NOMO-1 treated with DMSO at 0.1 percent for 48 hours (cell line): ENCODE data around the gene MYO5C.

ENCODE experiments used
- DNase-seq: peaks from one replicate; lab custom pipeline; 2025; ENCODE audit not compliant: unreplicated experiment; lab: John Stamatoyannopoulos, UW

Gene MYO5C

GRCh38 chr15:52217186-52217585, 78.4 kb downstream of the MYO5C start:
- no peak for DNase-seq

DNA sequence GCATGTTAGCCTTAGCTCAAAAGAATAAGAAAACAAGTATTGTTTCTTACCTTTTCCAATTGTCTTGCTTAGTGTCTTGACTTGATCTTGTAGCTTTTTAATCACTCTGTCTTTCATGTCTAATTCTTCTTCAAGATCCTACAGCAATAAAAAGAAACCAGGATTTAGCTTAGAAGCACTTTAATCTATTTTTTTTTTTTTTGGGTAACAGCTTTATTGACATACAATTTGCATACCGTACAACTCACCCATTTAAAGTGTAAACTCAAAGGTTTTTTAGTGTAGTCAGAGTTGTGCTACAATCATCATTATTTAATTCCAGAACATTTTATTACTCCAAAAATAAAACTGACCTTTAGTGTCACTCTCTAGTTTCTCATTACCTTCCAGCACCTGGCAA, 81.1 kb downstream of the MYO5C start:
- DNase-seq, result no peak

- no peak for DNase-seq
Observed at GRCh38 chr15:52213206-52213605, 82.4 kb downstream of the MYO5C start.

DNA sequence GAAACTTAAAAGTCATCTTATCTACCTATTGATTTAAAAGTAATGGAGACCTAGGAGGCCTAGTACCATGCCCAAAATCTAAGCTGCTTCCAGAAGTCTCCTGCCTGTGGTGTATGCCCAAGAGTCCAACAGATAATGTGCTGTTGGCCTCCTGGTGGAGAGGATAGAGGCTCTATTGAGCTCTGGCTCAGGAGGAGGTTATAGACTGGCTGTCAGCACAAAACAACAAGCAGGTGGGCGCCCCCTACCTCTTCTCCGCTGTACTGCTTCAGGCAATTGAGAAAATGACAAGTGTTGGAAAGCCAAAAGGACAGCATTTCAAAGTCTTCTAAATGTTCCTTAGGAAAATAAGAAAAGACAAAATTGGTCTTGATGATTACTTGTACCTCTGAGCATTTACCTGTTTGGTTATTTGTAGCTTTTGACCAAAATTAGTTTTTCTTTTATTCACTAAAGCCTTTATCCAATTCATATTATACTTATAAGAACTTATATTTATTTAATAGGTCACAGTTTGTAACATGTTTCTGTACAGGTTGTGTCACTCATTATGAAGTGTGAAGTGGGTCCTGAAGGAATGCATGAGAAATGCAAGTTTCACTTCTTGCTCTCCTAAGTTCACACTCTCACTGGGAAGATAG, 87.2 kb downstream of the MYO5C start:
- DNase-seq, result peak; percentile 64

GRCh38 chr15:52207191-52207590, 88.4 kb downstream of the MYO5C start:
- no peak for DNase-seq

DNA sequence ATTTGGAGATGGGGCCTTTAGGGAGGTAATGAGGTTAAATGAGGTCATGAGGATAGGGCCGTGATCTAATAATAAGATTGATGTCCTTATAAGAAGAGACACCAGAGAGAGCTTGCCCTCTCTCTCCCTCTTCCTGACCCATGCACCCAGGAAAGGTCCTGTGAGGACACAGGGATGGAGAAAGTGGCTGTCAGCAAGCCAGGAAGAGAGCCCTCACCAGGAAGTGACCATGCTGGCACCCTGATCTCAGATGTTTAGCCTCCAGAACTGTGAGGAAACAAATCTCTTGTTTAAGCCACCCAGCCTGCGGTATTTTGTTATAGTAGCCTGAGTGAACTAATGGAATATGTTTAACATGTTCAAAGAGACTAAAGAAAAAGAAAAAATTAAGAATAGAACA, 89.2 kb downstream of the MYO5C start:
- DNase-seq, result no peak

DNA sequence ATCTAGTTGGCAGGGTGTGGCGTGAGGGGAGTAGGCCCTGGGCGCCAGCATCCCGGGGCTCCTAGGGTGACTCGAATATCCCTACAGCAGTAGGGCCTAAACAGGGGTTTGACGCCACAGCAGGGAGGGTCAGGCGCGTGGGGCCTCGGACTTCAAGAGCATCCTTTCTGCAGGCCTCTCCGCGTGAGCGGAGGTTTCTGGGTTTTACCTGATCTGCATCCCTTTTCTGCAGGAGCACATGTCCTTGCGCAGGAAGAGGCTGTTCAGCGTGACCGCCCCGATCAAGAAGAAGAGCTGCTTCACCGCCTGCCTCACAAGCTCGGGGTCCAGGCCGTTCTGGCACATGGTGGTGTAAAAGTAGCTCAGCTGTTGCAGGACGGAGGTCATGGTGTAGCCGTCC, 90.9 kb downstream of the MYO5C start:
- DNase-seq, result no peak

DNA sequence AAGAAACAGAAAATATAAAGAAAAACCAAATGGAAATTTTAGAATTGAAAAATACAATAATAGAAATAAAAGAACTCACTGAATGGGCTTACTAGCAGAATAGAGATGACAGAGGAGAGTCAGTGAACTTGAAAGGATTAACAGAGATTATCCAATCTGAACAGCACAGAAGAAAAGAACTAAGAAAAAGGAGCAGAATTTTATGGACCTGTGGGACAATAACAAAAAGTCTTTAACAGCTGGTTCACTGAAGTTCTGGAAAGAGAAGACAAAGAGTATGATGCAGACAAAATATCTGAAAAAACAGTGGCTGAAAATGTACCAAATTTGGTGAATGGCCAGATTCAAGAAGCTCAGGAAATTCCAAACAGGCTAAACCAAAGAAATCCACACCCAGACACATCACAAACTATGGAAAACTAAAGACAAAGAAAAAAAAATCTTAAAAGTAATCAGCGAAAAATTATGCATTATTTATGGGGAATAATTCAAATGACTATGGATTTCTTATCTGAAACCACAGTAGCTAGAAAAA, 94.7 kb downstream of the MYO5C start:
- no peak for DNase-seq

- no peak for DNase-seq
Observed at GRCh38 chr15:52199271-52199670, 96.3 kb downstream of the MYO5C start.

GRCh38 chr15:52196891-52197290, 98.7 kb downstream of the MYO5C start:
- no peak for DNase-seq

DNA sequence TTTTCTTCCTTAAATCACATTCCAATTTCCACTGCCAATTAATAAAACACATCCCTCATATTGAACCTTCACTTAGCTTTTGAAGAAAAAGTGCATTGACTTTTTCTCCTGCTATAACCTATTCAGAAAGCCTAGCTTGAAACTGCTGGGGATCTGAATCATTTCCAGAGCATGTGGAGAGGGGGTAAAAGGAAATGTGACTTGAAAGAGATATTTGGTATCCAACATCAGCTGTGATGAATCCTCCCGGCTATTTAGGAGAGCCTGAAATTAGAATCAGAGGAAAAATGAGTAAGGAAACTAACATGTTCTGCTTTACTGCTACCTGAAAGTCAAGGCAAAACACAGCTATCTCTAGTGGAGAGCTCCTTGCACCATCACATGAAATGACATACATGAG, 101.8 kb downstream of the MYO5C start:
- DNase-seq, result no peak

GRCh38 chr15:52193321-52193720, 102.3 kb downstream of the MYO5C start:
- no peak for DNase-seq

DNA sequence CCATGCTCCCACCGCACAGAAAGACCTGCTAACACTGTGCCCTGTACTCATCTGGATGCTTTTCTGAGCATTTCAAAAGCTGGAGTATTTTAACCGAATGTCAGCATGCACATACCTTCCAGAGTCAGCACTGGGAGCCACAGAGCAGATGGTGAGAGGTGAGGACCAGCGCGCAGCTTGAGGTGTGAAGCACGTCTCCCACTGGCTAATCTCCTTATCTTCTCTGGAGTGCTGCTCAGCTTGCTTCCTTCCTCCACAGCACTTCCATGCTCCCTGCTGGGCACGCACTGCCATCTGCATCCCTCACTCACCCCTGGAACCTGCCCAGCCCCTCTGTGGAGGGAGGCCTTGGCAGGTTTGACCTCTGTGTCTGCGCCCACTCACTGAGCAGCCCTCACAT, 104.4 kb downstream of the MYO5C start, which contains the start of gene GNB5:
Gene GNB5, minus strand, starts transcription at position 186 of the 400 bp plus-strand sequence. CDS start 6,716 bp downstream, outside the sequence.
- no peak for DNase-seq

DNA sequence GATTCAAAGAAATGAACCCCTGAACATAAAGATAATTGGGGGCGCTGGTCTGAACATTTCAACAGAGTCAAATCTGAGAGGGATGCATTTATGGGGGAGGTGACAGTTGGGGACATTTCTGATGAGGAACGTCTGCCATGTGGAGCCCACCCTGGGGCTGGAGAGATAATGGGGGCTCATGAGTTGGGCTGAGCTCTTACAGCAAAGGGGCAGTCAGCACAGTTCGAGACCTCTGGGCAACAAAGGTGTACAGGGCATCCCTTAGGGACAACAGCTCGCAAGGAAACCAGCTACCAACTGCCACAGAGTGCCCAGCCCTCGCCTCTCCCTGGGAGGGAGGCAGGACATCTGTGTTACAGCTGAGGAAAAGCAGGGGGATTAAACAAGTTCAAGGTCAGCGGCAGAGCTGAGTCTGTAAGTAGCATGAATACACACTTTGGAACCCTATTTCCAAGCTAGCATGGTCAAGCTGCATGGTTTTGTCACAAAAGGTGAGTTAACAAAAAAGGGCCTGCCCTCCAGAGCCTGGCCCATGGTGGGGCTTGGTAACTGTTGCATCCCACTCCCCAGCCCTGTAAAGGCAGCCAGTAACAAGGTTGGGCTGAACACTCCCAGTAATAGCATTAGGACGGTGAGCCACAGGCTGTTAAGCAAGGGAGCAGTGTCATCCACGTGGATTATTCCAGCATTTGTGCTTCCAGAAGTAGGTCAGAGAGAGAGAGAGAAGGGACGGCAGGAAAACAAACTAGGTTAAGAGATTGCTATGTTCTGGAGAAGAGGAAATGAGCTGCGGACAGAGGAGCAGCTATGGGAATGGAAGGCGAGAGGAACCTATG, 108.7 kb downstream of the MYO5C start:
- no peak for DNase-seq

DNA sequence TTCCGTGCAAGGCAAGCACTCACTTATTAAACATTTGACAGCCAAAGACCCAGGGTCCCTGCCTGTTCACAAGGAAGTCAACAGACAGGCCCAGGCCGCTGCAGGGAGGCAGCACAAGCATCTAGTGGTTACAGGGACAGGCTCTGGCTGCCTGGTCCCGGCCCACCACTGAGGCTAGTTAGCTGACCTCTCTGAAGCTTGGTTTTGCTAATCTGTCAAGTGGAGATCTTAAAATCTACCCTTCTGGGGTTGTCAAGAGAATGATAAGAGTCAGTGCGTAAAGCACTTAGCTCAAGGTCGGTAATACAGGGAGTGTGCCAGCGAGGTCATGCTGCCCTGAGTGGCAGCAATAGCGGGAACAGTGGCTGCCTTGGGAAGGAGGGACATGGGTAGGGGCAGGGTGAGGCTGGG, 110.4 kb downstream of the MYO5C start:
- no peak for DNase-seq

DNA sequence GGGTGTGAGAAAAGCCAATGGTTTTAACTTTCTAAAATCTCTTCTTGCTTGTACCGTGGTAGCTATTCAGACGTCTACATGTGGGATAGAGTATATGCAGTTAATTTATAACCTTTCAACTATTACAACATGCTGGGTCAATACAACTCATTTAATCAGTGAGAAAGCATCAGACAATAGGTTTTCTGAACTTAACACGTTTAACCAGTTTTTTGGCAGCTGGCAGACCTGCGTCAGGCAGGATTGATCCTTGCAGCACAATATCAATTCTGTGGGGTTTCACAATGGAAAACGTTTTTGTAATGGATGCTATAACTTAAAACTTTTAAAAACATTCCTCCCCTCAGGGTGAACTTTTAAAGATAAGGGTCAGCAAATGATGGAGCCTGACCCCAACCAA, 110.9 kb downstream of the MYO5C start:
- no peak for DNase-seq

GRCh38 chr15:52183562-52184173, 111.9 kb downstream of the MYO5C start:
- DNase-seq, result no peak

GRCh38 chr15:52181938-52182780, 113.4 kb downstream of the MYO5C start:
- no peak for DNase-seq

GRCh38 chr15:52180851-52181450, 114.7 kb downstream of the MYO5C start:
- DNase-seq, result no peak

DNA sequence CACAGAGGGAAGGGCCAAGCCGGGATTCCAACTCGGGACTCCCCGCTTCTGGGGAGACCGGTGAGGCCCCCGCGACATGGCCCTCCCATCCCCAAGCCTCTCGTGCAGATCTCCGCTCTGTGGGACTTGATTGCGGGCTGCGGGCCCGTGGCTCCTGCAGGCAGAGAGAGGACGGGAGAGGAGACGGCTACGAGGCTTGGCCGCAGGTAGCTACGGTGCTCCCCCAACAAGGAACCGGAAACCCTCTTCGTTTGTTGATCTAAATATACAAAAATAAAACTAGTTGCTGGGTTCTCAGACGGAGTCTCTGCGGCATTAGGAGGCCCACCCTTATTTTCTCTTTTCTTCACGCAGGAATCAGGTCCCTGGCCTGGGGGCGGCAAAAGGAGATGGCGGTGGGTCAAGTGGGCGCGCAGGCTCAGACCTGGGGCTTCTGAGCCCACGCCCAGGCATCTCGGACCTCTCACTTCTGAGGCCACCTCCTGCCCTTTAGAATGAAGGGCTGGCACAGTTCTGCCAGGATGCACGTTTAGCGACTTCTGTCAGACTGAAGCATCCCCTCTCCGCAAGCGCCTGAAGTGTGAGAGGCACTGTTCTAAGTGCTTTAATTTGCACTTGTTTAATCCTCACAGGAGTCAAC, 115.3 kb downstream of the MYO5C start:
- no peak for DNase-seq
